ENCODE data around the gene SIGLEC14. TPM values are rescaled to one million over a fixed set of nuclear protein-coding genes. Genes with fewer than 3 reads are reported as not detected.
A peak's percentile ranks its signal among the peaks of the same experiment; 100 is the strongest.

Gene SIGLEC14
- total RNA-seq, 1 donor, result not detected

- Histone ChIP-seq H2AFZ (ENCODE audit: low read length) (no peak overlapping the region), H3K9me3 (ENCODE audit: low read depth, low read length) (no peaks in the 10 kb centered on the region), H4K20me1 (ENCODE audit: insufficient read depth, low read length) (no peaks in the 10 kb centered on the region), H3K27ac (ENCODE audit: low read depth, low read length) (no peak overlapping the region), H3K4me3 (ENCODE audit: insufficient read depth, low read length) (no peak overlapping the region), H3K4me2 (ENCODE audit: insufficient read depth, low read length) (no peak overlapping the region), H3K36me3 (ENCODE audit: insufficient read depth, low read length) (no peaks in the 10 kb centered on the region), H3K79me2 (ENCODE audit: insufficient read depth, low read length) (no peaks in the 10 kb centered on the region), H3K27me3 (ENCODE audit: insufficient read depth, low read length) (peaks cover 3% of the 10 kb centered on the region), H3K4me1 (ENCODE audit: insufficient read depth, low read length) (no peaks in the 10 kb centered on the region)
- TF ChIP-seq, protein P1, sequence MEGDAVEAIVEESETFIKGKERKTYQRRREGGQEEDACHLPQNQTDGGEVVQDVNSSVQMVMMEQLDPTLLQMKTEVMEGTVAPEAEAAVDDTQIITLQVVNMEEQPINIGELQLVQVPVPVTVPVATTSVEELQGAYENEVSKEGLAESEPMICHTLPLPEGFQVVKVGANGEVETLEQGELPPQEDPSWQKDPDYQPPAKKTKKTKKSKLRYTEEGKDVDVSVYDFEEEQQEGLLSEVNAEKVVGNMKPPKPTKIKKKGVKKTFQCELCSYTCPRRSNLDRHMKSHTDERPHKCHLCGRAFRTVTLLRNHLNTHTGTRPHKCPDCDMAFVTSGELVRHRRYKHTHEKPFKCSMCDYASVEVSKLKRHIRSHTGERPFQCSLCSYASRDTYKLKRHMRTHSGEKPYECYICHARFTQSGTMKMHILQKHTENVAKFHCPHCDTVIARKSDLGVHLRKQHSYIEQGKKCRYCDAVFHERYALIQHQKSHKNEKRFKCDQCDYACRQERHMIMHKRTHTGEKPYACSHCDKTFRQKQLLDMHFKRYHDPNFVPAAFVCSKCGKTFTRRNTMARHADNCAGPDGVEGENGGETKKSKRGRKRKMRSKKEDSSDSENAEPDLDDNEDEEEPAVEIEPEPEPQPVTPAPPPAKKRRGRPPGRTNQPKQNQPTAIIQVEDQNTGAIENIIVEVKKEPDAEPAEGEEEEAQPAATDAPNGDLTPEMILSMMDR (IDR thresholded peaks at IDR 0.05; ENCODE audit: extremely low read depth, low read depth, low read length), result peak; percentile 75
- DNase-seq (ENCODE audit: insufficient read length, low spot score, missing footprints), result peak; percentile 90
These were observed 14.5 kb upstream of the SIGLEC14 start for GRCh38 chr19:51660975-51661600.

GRCh38 chr19:51654783-51655182 lies 8.2 kb upstream of the SIGLEC14 start:
- Histone ChIP-seq H3K4me2 (ENCODE audit: insufficient read depth, low read length) (no peak overlapping the region), H3K27me3 (ENCODE audit: insufficient read depth, low read length) (no peaks in the 10 kb centered on the region), H3K4me1 (ENCODE audit: insufficient read depth, low read length) (no peaks in the 10 kb centered on the region), H2AFZ (ENCODE audit: low read length) (no peak overlapping the region), H3K27ac (ENCODE audit: low read depth, low read length) (no peak overlapping the region), H3K79me2 (ENCODE audit: insufficient read depth, low read length) (no peaks in the 10 kb centered on the region), H3K36me3 (ENCODE audit: insufficient read depth, low read length) (no peaks in the 10 kb centered on the region), H3K9me3 (ENCODE audit: low read depth, low read length) (no peaks in the 10 kb centered on the region), H3K4me3 (ENCODE audit: insufficient read depth, low read length) (no peak overlapping the region), H4K20me1 (ENCODE audit: insufficient read depth, low read length) (no peaks in the 10 kb centered on the region)
- TF ChIP-seq, protein P1 (IDR thresholded peaks at IDR 0.05; ENCODE audit: extremely low read depth, low read depth, low read length), result no peak
- DNase-seq (ENCODE audit: insufficient read length, low spot score, missing footprints), result no peak

DNA sequence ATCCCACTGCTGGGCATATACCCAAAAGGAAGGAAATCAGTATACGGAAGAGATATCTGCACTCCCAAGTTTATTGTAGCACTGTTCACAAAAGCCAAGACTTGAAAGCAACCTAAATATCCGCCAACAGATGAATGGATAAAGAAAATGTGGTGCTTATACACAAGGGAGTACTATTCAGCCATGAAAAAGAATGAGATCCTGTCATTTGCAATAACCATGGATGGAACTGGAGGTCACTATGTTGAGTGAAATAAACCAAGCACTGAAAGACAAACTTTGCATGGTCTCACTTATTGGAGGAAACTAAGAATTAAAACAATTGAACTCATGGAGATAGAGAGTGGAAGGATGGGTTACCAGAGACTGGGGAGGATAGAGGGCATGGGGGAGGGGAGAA lies 6.5 kb upstream of the SIGLEC14 start:
- Histone ChIP-seq H3K79me2 (ENCODE audit: insufficient read depth, low read length) (no peaks in the 10 kb centered on the region), H3K4me3 (ENCODE audit: insufficient read depth, low read length) (no peak overlapping the region), H3K27me3 (ENCODE audit: insufficient read depth, low read length) (peaks cover 3% of the 10 kb centered on the region), H2AFZ (ENCODE audit: low read length) (no peak overlapping the region), H3K4me1 (ENCODE audit: insufficient read depth, low read length) (no peaks in the 10 kb centered on the region), H3K27ac (ENCODE audit: low read depth, low read length) (no peak overlapping the region), H4K20me1 (ENCODE audit: insufficient read depth, low read length) (no peaks in the 10 kb centered on the region), H3K4me2 (ENCODE audit: insufficient read depth, low read length) (no peak overlapping the region), H3K36me3 (ENCODE audit: insufficient read depth, low read length) (no peaks in the 10 kb centered on the region), H3K9me3 (ENCODE audit: low read depth, low read length) (no peaks in the 10 kb centered on the region)
- no peak for DNase-seq (ENCODE audit: insufficient read length, low spot score, missing footprints)
- TF ChIP-seq, protein P1 (IDR thresholded peaks at IDR 0.05; ENCODE audit: extremely low read depth, low read depth, low read length), result no peak

GRCh38 chr19:51652266-51652665 lies 5.6 kb upstream of the SIGLEC14 start:
- DNase-seq (ENCODE audit: insufficient read length, low spot score, missing footprints), result no peak
- Histone ChIP-seq H3K27me3 (ENCODE audit: insufficient read depth, low read length) (peaks cover 4% of the 10 kb centered on the region), H3K4me2 (ENCODE audit: insufficient read depth, low read length) (no peak overlapping the region), H3K79me2 (ENCODE audit: insufficient read depth, low read length) (no peaks in the 10 kb centered on the region), H4K20me1 (ENCODE audit: insufficient read depth, low read length) (no peaks in the 10 kb centered on the region), H3K36me3 (ENCODE audit: insufficient read depth, low read length) (no peaks in the 10 kb centered on the region), H3K27ac (ENCODE audit: low read depth, low read length) (no peak overlapping the region), H2AFZ (ENCODE audit: low read length) (no peak overlapping the region), H3K4me3 (ENCODE audit: insufficient read depth, low read length) (no peak overlapping the region), H3K9me3 (ENCODE audit: low read depth, low read length) (no peaks in the 10 kb centered on the region), H3K4me1 (ENCODE audit: insufficient read depth, low read length) (no peaks in the 10 kb centered on the region)
- TF ChIP-seq, protein P1 (IDR thresholded peaks at IDR 0.05; ENCODE audit: extremely low read depth, low read depth, low read length), result no peak

All from osteoblast (primary cell).